SW480 (cell line): ENCODE data around the gene GPLD1.

ENCODE experiments used
- DNase-seq: peaks from one replicate; pipeline ENCODE4 v3.0.0-alpha.2; 2016; ENCODE audit warnings: low spot score

The GPLD1 gene

DNA sequence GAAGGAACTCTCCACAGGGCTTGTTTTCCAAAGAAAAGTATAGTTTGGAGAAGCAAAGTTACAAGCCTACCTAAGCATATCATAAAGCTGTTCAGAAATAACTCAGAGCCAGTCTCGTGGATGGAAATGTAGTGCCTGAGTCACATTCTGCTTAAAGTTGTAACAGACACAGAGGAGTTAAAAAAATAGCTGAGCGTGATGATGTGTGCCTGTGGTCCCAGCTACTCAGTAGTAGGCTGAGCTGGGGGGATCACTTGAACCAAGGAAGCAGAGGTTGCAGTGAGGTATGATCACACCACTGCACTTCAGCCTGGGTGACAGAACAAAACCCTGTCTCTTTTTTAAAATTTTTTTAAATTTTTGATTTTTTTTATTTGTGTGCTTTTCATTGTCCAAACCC lies 12.0 kb upstream of the GPLD1 start:
- DNase-seq: no peak

DNA sequence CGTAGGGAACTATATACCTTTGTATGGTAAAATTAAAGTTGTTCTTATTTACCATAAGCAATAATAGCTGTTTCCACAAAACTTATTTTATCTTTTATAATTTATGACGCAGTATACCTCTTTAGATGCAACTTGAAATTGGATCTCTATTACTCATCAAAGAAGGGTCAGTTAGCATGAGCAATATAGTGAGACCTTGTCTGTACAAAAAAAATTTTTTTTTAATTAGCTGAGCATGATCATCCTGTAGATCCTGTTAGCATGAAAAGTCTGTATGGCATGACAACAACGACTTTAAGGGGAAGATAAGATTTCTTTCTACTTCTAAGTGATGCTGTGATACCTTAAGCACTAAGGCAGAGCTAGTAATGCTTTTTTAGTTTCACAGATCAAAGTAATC lies 11.3 kb upstream of the GPLD1 start:
- no peak for DNase-seq

DNA sequence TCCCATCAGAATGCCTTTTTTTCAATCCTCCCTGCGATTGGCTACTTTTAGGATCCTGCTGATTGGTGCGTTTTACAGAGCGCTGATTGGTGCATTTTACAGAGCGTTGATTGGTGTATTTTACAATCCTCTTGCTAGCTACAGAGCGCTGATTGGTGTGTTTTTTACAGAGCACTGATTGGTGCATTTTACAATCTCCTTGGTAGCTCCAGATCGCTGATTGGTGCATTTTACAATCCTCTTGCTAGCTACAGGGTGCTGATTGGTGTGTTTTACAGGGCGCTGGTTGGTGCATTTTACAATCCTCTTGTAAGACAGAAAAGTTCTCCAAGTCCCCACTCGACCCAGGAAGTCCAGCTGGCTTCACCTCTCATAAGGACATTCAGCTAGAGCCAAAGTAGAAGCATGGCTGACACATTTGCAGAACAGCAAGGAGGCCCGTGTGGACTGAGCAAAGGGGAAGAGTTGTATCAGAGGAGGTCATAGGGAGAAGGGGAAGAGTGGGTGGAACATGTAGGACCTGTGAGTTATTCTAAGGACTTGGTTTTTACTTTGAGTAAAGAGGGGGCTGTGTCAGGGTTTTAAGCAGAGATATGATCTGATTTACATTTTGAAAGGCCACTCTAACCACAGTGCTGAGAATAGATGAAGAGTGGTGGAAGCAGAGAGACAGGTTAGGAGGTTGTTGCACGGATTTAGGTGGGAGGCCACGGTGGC lies 8.0 kb upstream of the GPLD1 start:
- DNase-seq: no peak

DNA sequence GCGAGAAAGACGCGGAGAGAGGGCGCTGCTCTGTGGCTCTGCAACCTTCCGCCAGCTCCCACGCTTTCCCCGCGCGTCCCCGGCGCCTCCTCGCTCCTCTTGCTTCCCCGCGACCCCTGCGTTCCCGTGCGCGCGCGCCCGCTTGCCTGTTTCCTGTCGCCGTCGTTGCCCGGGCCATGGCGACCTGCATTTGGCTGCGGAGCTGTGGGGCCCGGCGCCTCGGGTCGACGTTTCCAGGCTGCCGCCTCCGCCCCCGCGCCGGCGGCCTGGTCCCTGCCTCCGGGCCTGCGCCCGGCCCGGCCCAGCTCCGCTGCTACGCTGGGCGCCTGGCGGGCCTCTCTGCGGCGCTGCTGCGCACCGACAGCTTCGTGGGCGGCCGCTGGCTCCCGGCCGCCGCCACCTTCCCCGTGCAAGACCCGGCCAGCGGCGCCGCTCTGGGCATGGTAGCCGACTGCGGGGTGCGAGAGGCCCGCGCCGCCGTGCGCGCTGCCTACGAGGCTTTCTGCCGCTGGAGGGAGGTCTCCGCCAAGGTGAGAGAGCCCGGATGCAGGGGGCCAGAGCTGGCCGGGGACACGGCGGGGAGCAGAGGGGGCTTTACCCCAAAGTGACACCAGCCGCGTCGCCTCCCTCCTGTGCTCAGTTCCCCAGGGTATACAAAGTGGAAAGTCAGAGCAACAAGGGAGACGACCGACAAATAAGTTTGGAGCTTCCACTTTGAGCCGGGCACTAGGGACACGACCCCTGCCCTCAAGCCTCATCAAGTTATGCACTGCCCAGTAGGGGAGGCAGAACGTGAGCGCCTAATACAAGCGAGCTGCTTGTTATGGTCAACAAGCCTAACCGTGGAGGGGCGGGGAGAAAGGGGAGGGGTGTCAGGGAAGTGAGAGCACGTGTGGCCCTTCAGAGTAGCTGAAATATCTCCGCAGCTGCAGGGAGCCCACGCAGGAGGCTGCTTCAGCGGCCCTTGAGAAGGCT lies 5.7 kb upstream of the GPLD1 start, which contains the start of gene ALDH5A1:
TSS of gene ALDH5A1 (plus strand) at position 149 of the 975 bp plus-strand sequence. CDS start at position 177, 28 bp downstream.
- peak; percentile 66 for DNase-seq

DNA sequence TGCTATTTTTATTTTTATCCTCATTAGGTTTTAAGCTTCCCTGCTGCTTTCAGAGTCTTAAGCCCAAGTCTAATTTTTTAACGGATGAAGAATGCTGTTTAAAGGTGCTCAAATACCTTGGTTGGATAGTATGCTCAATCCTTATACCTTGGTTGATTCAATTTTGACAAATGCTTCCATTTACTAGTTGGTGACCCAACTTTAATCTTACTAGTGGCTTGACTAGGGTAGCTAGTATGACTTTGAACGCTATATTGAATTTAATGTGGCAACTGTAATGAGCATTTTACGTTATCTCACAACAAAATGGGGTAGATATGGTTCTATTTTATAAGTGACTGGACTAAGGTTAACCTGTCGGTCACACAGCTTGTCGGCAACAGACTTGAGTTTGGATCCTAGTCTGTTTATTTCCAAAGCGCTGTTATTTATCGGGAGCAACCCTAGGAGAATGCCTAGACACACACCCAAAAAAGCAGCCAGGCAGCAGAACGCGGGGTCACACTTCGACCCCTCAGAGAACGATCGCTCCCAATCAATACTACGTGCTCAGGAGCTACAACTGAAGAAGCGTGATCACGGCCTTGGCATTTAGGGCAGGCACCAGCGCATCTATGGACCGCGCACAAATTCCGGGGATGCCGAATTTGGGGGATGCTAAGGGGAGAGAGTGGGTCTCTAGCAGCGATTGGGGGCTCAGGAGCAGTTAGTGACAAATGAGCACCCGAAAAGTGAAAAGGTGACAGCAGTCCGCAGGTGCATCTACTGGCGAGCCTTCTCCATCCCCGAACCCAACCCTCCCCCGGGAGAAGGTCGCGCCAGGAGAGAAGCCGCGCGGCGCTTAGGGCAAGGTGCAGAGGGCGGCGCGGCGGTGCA lies 4.8 kb upstream of the GPLD1 start:
- DNase-seq: no peak

DNA sequence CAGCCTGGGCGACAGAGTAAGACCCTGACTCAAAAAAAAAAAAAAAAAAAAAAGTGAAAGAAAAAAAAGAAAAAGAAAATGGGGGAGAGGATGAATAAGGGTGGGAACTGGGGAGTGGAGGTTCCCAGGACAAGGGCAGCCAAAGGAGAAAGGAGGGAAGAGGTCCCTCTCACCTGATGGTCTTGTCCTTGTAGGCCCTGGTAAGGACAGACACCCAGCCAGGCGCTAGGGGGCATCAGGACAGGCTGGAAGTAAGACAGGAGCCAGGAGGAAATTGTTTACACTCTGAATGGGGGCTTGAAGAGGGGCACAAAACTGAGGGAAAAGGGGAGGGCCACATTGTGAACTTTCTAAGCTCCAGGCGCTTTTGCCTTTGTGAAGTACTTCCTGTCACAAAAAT lies 3.1 kb upstream of the GPLD1 start:
- no peak for DNase-seq

DNA sequence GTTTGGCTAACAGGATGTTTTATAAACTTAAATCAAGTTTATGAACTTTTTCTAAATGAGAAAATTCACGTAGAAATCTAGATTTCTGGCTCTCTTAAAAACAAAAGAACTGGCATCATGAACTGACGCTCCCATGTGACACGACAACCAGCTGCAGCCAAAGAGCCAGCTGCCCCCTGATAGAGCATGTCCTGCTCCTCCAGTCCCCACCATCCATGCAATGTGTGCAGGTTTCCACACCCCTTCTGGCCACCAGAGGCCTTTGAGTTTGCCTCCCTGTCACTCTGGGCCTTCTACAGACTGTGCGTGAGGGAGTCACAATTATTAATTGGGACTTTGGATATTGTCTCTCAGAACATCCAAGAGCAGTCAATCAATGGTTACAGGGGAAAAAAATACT lies 1.6 kb upstream of the GPLD1 start:
- DNase-seq: no peak

DNA sequence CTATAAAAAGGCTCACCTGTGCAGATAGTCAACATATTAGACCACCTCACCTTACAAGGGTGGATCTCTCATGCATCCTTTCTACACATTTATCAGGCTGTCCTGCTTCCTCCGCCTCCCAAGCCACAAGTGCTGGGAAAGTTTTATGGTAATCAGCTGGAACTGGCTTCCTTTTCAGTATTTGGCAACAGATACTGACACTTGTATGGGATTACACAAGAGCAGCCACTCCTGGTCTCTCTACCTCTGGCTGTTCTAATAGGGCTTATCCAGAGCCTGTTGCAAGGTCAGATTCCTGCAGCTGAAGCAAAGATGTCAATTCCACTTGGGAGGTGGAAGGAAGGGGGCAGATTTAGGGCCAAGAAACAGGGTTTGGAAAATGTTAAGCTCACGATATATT lies 503 bp upstream of the GPLD1 start:
- DNase-seq: no peak

DNA sequence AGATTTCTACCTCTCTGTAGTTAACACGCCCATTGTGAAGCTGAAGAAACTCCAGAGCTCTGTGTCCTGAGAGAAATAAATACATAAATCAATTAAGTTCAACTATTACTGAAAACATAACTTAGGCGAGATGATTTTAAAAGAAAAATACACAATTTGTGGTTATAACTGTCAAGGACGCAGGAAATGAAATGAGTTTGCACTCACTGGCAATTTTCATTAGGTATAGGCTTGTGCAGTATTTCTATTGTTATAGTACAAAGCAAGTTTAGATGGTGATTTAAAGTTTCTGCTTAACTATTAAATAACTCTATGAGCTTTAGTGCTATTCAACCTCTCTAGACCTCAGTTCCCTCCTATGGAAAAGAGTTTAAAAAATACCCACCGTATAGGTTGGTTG lies 3.3 kb downstream of the GPLD1 start:
- no peak for DNase-seq

DNA sequence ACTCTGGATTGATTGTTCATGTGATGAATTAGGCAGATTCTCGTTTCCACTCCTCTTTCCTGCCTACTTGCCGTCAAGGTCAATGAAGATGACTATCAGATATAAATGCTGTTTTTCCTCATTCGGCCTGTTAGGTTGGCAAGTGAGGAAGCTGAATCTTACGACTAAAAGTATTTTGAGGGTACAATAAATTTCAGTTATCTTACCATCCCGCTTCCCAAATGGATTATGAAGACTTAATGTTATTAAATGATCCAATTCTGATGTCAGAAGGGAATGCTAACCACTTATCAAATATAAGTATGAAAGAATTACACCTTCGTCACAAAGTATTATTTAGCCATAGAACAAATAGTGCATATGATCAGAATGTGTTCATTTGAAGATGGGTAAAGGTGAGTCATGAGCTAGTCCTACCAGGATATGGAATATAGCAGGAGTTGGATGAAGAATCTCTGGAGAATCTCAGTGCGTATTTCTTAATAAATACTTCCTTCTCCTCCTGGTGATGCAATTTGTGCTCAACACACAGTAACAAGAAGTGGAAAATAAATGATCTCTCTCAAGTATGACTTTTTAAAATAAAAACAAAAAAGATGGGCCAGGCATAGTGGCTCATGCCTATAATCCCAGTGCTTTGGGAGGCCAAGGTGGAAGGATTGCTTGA lies 4.6 kb downstream of the GPLD1 start:
- no peak for DNase-seq

DNA sequence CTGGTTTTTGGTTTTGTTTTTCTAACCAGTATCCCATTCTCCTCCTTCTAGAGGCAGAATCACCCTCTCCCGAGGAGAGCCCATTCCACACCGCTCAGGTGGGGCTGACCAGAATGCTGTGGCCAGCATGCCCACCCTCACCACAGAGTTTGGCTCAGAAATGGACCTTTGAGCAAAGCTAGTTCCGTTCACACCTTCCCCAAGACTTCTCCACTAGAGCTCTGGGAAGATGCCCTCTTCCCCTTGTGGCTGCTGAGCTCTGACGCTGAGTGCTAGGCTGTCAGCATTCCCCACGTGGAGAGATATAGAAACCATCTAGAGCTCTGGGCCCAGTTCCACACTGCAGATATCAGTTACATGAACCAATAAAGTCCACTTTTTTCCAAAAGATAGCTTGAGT lies 7.9 kb downstream of the GPLD1 start:
- DNase-seq: no peak

DNA sequence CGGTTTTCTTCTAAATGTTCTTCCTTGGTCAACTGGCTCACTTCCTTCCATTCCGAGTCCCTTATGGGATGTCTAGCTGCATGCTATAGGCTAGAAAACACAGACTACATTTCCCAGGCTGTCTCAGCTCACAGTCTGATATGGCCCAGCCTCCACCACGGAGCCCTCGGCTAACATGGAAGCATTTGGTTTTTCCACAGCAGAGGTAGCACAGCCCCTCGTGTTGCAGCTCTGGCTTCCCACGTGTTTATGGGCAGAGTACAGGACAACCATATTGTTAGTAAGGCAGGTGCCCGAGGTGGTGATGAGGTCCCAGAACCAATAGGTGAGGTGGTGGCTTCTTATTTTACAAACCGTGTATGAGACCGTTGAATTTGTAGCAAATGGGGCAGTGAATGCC lies 8.7 kb downstream of the GPLD1 start:
- DNase-seq: no peak

DNA sequence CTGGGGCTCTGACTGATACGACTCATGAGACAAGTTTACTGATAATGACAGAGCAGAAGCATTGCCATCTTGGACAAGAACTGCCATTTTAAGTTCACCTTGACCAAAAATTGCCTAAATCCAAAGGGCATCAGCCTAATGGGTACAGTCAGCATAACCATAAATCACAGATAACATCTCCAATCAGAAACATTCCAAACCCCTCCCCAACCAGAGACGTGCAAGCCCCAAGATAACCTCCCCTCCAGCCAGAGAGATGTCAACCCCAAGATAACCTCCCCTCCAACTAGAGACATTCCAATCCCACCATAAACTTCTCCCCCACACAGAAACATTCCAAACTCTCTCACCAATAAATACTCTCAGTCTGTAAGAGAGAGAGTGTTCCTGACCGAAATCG lies 10.5 kb downstream of the GPLD1 start:
- DNase-seq: no peak

DNA sequence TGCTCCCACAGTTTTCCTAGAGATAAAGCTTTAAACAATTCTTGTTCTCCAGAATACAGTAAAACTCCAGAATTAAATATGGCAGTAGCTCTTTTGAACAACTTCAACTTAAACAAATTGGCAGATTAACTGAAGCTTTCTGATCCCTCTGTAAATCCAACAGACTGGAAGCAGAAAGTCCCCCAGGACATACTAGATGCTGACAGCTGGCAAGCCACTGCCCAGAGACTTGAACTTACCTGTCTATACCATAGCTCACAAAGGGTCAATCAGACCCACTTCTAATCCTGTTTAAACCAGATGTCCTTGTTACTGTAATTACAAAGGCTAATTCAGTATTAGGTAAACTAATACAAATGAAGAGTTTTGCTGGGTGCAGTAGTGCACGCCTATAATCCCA lies 12.3 kb downstream of the GPLD1 start:
- no peak for DNase-seq

DNA sequence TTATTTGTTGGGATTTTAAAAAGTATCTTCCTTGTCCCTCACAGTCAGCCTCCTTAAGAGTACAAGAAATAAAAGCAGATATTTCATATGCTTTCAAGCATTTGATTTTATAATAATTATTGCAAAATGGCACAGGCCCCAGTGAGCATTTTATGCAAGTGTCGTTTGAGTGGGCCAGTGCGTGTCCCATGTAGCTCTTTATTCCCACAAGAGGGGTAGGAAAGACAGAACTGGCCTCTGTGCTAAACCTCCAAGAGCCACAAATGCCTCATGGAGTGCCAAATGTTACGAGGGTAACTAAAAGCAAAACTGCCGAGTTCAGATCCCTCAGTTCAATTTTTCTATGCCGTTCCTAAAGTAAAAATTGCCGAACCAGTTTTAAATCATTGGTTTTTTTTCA lies 12.7 kb downstream of the GPLD1 start:
- DNase-seq: no peak

DNA sequence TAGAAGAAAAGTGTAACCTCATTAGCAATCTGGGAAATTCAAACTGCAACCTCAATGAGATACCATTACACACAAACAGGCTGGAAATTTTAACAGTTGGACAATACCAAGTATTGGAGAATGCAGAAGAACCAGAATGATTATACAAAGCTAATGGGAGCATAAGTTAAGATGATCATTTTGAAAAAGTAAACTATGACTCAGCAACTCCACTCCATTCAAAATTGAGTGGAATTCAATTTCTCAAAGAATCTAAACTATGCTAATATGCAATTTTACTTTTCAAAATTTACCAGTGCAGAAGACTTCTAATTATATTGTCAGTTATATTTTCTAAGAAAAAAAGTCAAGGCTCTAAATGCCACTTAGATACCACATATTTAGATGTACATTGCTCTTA lies 17.2 kb downstream of the GPLD1 start:
- DNase-seq: no peak

DNA sequence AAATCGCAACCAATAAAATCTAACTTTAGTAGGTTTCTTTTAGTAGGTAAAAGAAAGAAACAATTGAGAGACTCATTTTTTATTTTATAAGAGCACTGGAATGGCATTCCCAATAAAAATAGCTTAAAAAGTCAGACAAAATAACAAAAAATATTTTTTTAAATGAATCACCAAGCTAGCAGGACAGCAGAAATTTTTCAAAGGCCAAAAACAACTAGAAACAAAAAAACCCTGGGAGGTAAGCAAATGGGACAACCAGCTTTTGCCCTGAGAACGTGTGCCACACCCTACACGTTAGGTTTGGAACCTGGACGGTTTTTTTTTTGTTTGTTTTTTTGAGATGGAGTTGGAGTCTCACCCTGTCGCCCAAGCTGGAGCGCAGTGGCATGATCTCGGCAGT lies 19.6 kb downstream of the GPLD1 start:
- DNase-seq: no peak

DNA sequence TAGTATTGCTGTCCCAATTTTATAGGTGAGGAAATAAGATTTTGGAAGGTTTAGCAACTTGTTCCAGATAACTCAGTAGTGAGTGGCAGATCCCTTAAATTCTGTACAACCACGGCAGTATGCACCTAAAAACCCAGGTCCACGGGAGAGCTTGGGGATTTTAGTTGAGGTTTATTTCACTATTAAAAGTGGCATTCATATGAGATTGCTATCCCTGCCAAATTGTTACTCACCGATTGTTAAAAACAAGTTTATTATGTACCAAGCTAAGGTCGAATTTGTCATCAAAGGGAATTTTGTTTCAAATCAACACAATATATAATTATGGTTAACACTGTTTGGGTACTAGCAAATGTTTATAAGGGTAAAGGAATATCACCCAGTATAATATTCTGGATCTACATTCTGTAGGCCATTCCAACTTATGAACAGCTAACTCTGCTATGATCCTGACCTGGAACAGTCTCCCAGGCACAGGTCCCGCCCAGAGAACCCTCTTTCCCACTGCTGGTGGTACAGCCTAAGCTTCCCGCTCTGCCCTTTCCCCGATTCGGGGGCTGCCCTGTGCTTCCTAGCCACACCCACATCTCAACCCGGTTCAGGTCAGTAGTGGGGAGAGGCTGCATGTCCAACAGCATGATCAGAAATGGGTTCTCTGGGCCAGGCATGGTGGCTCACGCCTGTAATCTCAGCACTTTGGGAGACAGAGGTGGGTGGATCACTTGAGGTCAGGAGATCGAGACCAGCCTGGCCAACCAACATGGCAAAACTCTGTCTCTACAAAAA lies 24.9 kb downstream of the GPLD1 start:
- no peak for DNase-seq

DNA sequence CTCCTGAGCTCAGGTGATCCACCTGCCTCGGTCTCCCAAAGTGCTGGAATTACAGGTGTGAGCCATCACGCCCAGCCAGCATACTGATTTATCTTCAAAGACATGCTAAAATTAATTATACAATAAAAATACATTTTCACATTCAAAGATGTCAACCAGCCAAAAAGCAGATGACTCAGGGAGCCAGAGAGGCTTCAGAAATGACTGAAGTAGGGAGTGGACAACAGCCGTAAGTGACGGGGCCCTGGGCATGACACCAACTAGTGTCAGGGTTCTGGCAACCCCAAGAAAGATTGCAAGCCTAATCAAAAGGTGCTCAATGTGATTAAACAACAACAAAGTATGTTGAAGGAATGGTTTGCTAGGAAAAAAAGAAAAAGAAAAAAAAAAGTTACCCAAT lies 28.4 kb downstream of the GPLD1 start:
- DNase-seq: no peak

DNA sequence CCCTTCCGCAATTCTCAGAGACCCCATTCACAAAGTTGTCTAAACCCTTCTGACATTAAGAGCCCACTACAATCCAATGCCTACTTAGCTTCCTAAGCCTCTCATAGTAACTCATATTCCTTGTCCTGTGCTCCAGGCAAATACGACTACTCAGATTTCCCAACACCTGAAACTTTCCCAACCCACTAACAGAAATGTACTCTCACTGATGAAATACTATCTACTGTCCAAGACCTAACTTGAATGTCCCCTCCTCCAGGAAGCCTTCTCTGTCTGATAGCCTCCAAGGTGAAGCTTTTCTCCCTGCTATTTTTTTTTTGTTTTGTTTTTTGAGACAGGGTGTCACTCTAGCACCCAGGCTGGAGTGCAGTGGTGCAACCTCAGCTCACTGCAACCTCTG lies 30.4 kb downstream of the GPLD1 start:
- DNase-seq: no peak

DNA sequence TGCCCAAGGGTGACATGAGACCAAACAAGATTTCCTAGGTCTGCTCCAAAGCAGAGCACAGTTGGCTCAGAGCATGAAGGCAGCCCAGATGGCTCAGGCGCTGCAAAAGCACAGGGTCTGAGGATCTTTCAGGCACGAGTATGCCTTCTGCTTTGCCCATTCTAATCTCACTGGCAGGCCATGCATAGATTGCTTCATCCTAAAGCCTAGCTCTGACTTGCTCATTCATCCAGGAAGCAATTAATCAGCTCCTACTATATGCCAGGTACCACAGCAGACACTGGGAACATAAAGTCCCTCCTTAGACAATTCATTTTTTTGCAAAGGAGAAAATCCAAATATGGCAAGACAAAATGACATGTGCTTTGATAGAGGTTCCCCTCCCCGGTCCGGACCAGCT lies 31.2 kb downstream of the GPLD1 start:
- no peak for DNase-seq
